K562 (cell line): ENCODE data around the gene KAT6B. TPM values are rescaled to one million over a fixed set of nuclear protein-coding genes. Genes with fewer than 3 reads are reported as not detected.

ENCODE experiments used
- ATAC-seq: fragments of 200-7000 bp; cut with Tn5 transposase; 3 replicates; pipeline ENCODE4 v1.9.1; 2020; ENCODE audit warnings: moderate library complexity
- BruUV-seq: library from RNA; stranded (reverse); fragments of 400-500 nt; replicated peaks from 2 replicates; lab custom pipeline; 2021; lab: Mats Ljungman, UMichigan
- CTCF ChIA-PET: fragments of 300-600 bp; formaldehyde crosslinking; extraction: SDS; loops from one replicate; lab custom pipeline; 2021; ENCODE audit warnings: low intra/inter-chr PET ratio; lab: Yijun Ruan, JAX
- POLR2A ChIA-PET: fragments of 300-600, 350-650 bp; sonication (Branson Sonifier 250); formaldehyde crosslinking; extraction: SDS; loops from one replicate; lab custom pipeline; 2021; ENCODE audit warnings: antibody characterized with exemption, inconsistent platforms; lab: Yijun Ruan, JAX
- DNase-seq, 4 experiments: peaks; one replicate each; pipeline versions ENCODE4 v3.0.0 to v3.0.0-alpha.2; 2011 to 2018; ENCODE audit warnings: low spot score in 3 of 4, mixed read lengths in 3 of 4; ENCODE audit errors: extremely low read depth in 1 of 4
- FAIRE-seq: peaks from 2 replicates; lab custom pipeline; 2011; peaks lifted over from hg19 to GRCh38; lab: Jason Lieb, UNC
- H2AFZ ChIP-seq: 2 replicates; pipeline ENCODE4 v1.6.0; 2011; ENCODE audit warnings: low read depth, low read length, control low read depth, inconsistent platforms
- H3K27ac ChIP-seq: fragments of 200-600 bp; 3 replicates; pipeline ENCODE4 v1.8.0; 2011; ENCODE audit warnings: low read depth, mild to moderate bottlenecking, control low read depth, inconsistent platforms, low read length, moderate library complexity, mixed read lengths; ENCODE audit errors: extremely low read depth
- H3K27me3 ChIP-seq, 2 experiments: fragments of 300-600 bp in 1 of 2; 2 replicates in 1 of 2; 3 replicates in 1 of 2; pipeline versions ENCODE4 v1.6.0 to v1.8.0; 2011; ENCODE audit warnings: inconsistent platforms in 2 of 2, low read length in 2 of 2, mild to moderate bottlenecking in 1 of 2, mixed read lengths in 1 of 2, moderate library complexity in 1 of 2; ENCODE audit not compliant: control insufficient read depth in 2 of 2, insufficient read depth in 2 of 2
- H3K36me3 ChIP-seq: fragments of 300-600 bp; 3 replicates; pipeline ENCODE4 v1.8.0; 2011; ENCODE audit warnings: mild to moderate bottlenecking, low read length, inconsistent platforms; ENCODE audit not compliant: control insufficient read depth, insufficient read depth
- H3K4me1 ChIP-seq, 2 experiments: fragments of 200-600 bp in 1 of 2; replicated peaks in 1 of 2; 2 replicates in 1 of 2; 3 replicates in 1 of 2; pipeline versions ENCODE4 v1.5.1 to v1.8.0; 2011; ENCODE audit warnings: inconsistent platforms in 2 of 2, low read length in 2 of 2, mild to moderate bottlenecking in 1 of 2, mixed read lengths in 1 of 2, moderate library complexity in 1 of 2; ENCODE audit not compliant: control insufficient read depth in 2 of 2, insufficient read depth in 2 of 2
- H3K4me2 ChIP-seq: 2 replicates; pipeline ENCODE4 v1.6.1; 2011; ENCODE audit warnings: low read length, control low read depth, inconsistent platforms, mixed read lengths; ENCODE audit not compliant: insufficient read depth
- H3K4me3 ChIP-seq: fragments of 200-600 bp; sonication (generic), shearing (Covaris generic); 2 replicates; pipeline ENCODE4 v1.5.1; 2016; ENCODE audit warnings: control low read depth, inconsistent platforms
- H3K79me2 ChIP-seq: fragments of 200-600 bp; 3 replicates; pipeline ENCODE4 v1.8.0; 2011; ENCODE audit warnings: low read length, inconsistent platforms; ENCODE audit not compliant: control insufficient read depth, insufficient read depth
- H3K9ac ChIP-seq, 2 experiments: 2 replicates each; pipeline versions ENCODE4 v1.6.0 to v1.6.1; 2011; ENCODE audit warnings: low read depth in 2 of 2, low read length in 2 of 2, control low read depth in 1 of 2, inconsistent platforms in 1 of 2, mild to moderate bottlenecking in 1 of 2, mixed read lengths in 1 of 2; ENCODE audit not compliant: insufficient read depth in 1 of 2
- H3K9me1 ChIP-seq: one replicate; pipeline ENCODE4 v1.6.0; 2011; ENCODE audit warnings: inconsistent platforms, mild to moderate bottlenecking, low read length, moderate library complexity; ENCODE audit not compliant: control insufficient read depth, insufficient read depth
- H3K9me3 ChIP-seq: replicated peaks from 2 replicates; pipeline ENCODE4 v1.5.1; 2011; ENCODE audit warnings: low read depth, low read length, inconsistent platforms; ENCODE audit not compliant: control insufficient read depth, insufficient read depth
- H4K20me1 ChIP-seq: replicated peaks from 2 replicates; pipeline ENCODE4 v1.6.1; 2011; ENCODE audit warnings: low read length, inconsistent platforms, mixed read lengths; ENCODE audit not compliant: control insufficient read depth, insufficient read depth
- ARID1B ChIP-seq: fragments of 450-650 bp; IDR thresholded peaks from 2 replicates; pipeline ENCODE4 v1.6.1; 2016; ENCODE audit warnings: antibody characterized with exemption, mild to moderate bottlenecking, inconsistent platforms
- BCOR ChIP-seq: fragments of 450-650 bp; IDR thresholded peaks from 2 replicates; pipeline ENCODE4 v1.6.1; 2016
- CBX1 ChIP-seq: sonication (generic); IDR thresholded peaks from 2 replicates; pipeline ENCODE4 v1.6.1; 2016; ENCODE audit warnings: antibody characterized with exemption, low read depth, mild to moderate bottlenecking
- CREBBP ChIP-seq: IDR thresholded peaks from one replicate; pipeline ENCODE4 v1.6.1; 2012; ENCODE audit warnings: low read depth, mild to moderate bottlenecking, control low read depth, inconsistent platforms, low read length
- DPF2 ChIP-seq: fragments of 450-650 bp; IDR thresholded peaks from 2 replicates; pipeline ENCODE4 v1.6.1; 2016
- GTF2B ChIP-seq: IDR thresholded peaks from 2 replicates; pipeline ENCODE4 v1.6.1; 2011; ENCODE audit not compliant: insufficient read length; ENCODE audit errors: extremely low read depth
- NCOA6 ChIP-seq: fragments of 450-650 bp; IDR thresholded peaks from 2 replicates; pipeline ENCODE4 v1.6.1; 2017; ENCODE audit warnings: mild to moderate bottlenecking
- RNF219 ChIP-seq: fragments of 250-450 bp; sonication (Bioruptor Pico); IDR thresholded peaks from 2 replicates; pipeline ENCODE4 v1.5.0; 2022; ENCODE audit warnings: mild to moderate bottlenecking
- SPI1 ChIP-seq: IDR thresholded peaks from 2 replicates; pipeline ENCODE4 v1.6.1; 2011; ENCODE audit warnings: low read depth, low read length, control low read depth, borderline replicate concordance
- SRSF3 ChIP-seq: fragments of 200-400 bp; formaldehyde crosslinking; IDR thresholded peaks from 2 replicates; pipeline ENCODE4 v1.6.1; 2016; ENCODE audit warnings: mild to moderate bottlenecking, low read length, moderate library complexity; ENCODE audit not compliant: insufficient read depth
- TGIF2 ChIP-seq: sonication (generic); formaldehyde crosslinking; IDR thresholded peaks from 2 replicates; pipeline ENCODE4 v1.8.1; 2022; ENCODE audit warnings: mild to moderate bottlenecking, missing genetic modification reagents, moderate library complexity
- WGBS: fragments of 100-300 bp; shearing (Covaris generic); methylation state at CpG from one replicate; pipeline ENCODE4 v1.1.6; 2016; ENCODE audit warnings: low coverage, mixed read lengths; ENCODE audit not compliant: insufficient coverage; ENCODE audit errors: missing lambda C conversion rate; 5-methylcytosine and 5-hydroxymethylcytosine counted together
- in situ Hi-C: fragments of 300-500 bp; cut with MboI; formaldehyde crosslinking; loops from 4 replicates; pipeline ENCODE4 v1.15.0; 2018; ENCODE audit warnings: inconsistent platforms, mixed read lengths
- intact Hi-C: fragments of 100-400 bp; cut with micrococcal nuclease; formaldehyde crosslinking; loops from 2 replicates; pipeline ENCODE4 v1.14.2; 2022
- polyA plus RNA-seq, 8 experiments: library from polyadenylated mRNA; depleted of rRNA in 4 of 8; stranded (reverse) in 5 of 8; unstranded in 3 of 8; fragments of >200 nt; fragmentation: Nextera tagmentation in 2 of 8; fragmentation: Illumina TruSeq in 1 of 8; extraction: Ambion mirVana in 2 of 8; extraction: Trizol in 1 of 8; gene quantifications; 2 replicates each; pipeline versions ENCODE4 v1.2.1 to v1.2.3, GENCODE V29; 2011 to 2014; ENCODE audit warnings: inconsistent platforms in 1 of 8, missing spikeins in 1 of 8
- total RNA-seq, 7 experiments: library from RNA; depleted of rRNA in 6 of 7; stranded (reverse); fragments of >200 nt in 6 of 7; fragmentation: Illumina TruSeq in 2 of 7; extraction: Trizol in 2 of 7; gene quantifications; 2 replicates each; pipeline versions ENCODE4 v1.2.1 to v1.2.3, GENCODE V29; 2011 to 2021; ENCODE audit warnings: low replicate concordance in 1 of 7

The KAT6B gene
- total and polyA plus RNA-seq, 9 of the 15 experiments (the other 6 are each of a cell fraction or from before 2014, with no cell fraction given), result 1.4 to 9.2 (median 6.8) TPM

- CTCF ChIA-PET, result no interaction called here
- TF ChIP-seq TGIF2 (CRISPR knock-in tag) (no peak), CBX1 (no peak), SRSF3 (no peak), GTF2B (no peak), BCOR (no peak), DPF2 (no peak), NCOA6 (no peak), SPI1 (no peak), ARID1B (no peak), RNF219 (CRISPR knock-in tag) (no peak), CREBBP (no peak)
Observed at GRCh38 chr10:75042292-75042974, 216.0 kb downstream of the KAT6B start.

More at GRCh38 chr10:75042292-75042974, 216.0 kb downstream of the KAT6B start:
- no peaks in the 10 kb centered on the region for H3K9me1 ChIP-seq
- H3K79me2 ChIP-seq, result no peaks in the 10 kb centered on the region
- H3K27ac ChIP-seq, result no peak overlapping the region
- no peak overlapping the region for H3K9ac ChIP-seq
- no TSS peak for BruUV-seq
- in situ Hi-C loops, result no loop called here
- H3K9me3 ChIP-seq, result no peaks in the 10 kb centered on the region
- WGBS, result 95% methylated on average over 1 of the region's 1 CpG
- FAIRE-seq (no peak), DNase-seq (no peak), ATAC-seq (no peak)
- H3K4me3 ChIP-seq, result no peak overlapping the region
- POLR2A ChIA-PET, result interaction anchor here (1.4 kb wide), 1 partner anchor 9 kb away, joined by 5 read pairs; no protein-coding TSS in a partner anchor
- H3K36me3 ChIP-seq, result no peaks in the 10 kb centered on the region
- peaks cover 6 to 18% of the 10 kb centered on the region in 2 experiments; a peak in 4 of 5 replicates for H3K27me3 ChIP-seq
- no peak overlapping the region for H2AFZ ChIP-seq
- peaks cover 0 to 15% of the 10 kb centered on the region in 2 experiments; a peak in 3 of 5 replicates for H3K4me1 ChIP-seq
- intact Hi-C loops, result no loop called here
- no peak overlapping the region for H3K4me2 ChIP-seq
- no peaks in the 10 kb centered on the region for H4K20me1 ChIP-seq
